K562 (cell line): ENCODE measurements around the gene PLXND1. TPM values are rescaled to one million over a fixed set of nuclear protein-coding genes. Genes with fewer than 3 reads are reported as not detected.

Experiments used
- ATAC-seq: fragments of 200-7000 bp; cut with Tn5 transposase; 3 replicates; pipeline ENCODE4 v1.9.1; 2020; ENCODE audit warnings: moderate library complexity
- BruUV-seq: library from RNA; stranded (reverse); fragments of 400-500 nt; replicated peaks from 2 replicates; lab custom pipeline; 2021; lab: Mats Ljungman, UMichigan
- CTCF ChIA-PET: fragments of 300-600 bp; formaldehyde crosslinking; extraction: SDS; loops from one replicate; lab custom pipeline; 2021; ENCODE audit warnings: low intra/inter-chr PET ratio; lab: Yijun Ruan, JAX
- POLR2A ChIA-PET: fragments of 300-600, 350-650 bp; sonication (Branson Sonifier 250); formaldehyde crosslinking; extraction: SDS; loops from one replicate; lab custom pipeline; 2021; ENCODE audit warnings: antibody characterized with exemption, inconsistent platforms; lab: Yijun Ruan, JAX
- DNase-seq, 4 experiments: peaks; one replicate each; pipeline versions ENCODE4 v3.0.0 to v3.0.0-alpha.2; 2011 to 2018; ENCODE audit warnings: low spot score in 3 of 4, mixed read lengths in 3 of 4; ENCODE audit errors: extremely low read depth in 1 of 4
- FAIRE-seq: peaks from 2 replicates; lab custom pipeline; 2011; peaks lifted over from hg19 to GRCh38; lab: Jason Lieb, UNC
- H2AFZ ChIP-seq: 2 replicates; pipeline ENCODE4 v1.6.0; 2011; ENCODE audit warnings: low read depth, low read length, control low read depth, inconsistent platforms
- H3K27ac ChIP-seq: fragments of 200-600 bp; 3 replicates; pipeline ENCODE4 v1.8.0; 2011; ENCODE audit warnings: low read depth, mild to moderate bottlenecking, control low read depth, inconsistent platforms, low read length, moderate library complexity, mixed read lengths; ENCODE audit errors: extremely low read depth
- H3K27me3 ChIP-seq, 2 experiments: fragments of 300-600 bp in 1 of 2; 2 replicates in 1 of 2; 3 replicates in 1 of 2; pipeline versions ENCODE4 v1.6.0 to v1.8.0; 2011; ENCODE audit warnings: inconsistent platforms in 2 of 2, low read length in 2 of 2, mild to moderate bottlenecking in 1 of 2, mixed read lengths in 1 of 2, moderate library complexity in 1 of 2; ENCODE audit not compliant: control insufficient read depth in 2 of 2, insufficient read depth in 2 of 2
- H3K36me3 ChIP-seq: fragments of 300-600 bp; 3 replicates; pipeline ENCODE4 v1.8.0; 2011; ENCODE audit warnings: mild to moderate bottlenecking, low read length, inconsistent platforms; ENCODE audit not compliant: control insufficient read depth, insufficient read depth
- H3K4me1 ChIP-seq, 2 experiments: fragments of 200-600 bp in 1 of 2; replicated peaks in 1 of 2; 2 replicates in 1 of 2; 3 replicates in 1 of 2; pipeline versions ENCODE4 v1.5.1 to v1.8.0; 2011; ENCODE audit warnings: inconsistent platforms in 2 of 2, low read length in 2 of 2, mild to moderate bottlenecking in 1 of 2, mixed read lengths in 1 of 2, moderate library complexity in 1 of 2; ENCODE audit not compliant: control insufficient read depth in 2 of 2, insufficient read depth in 2 of 2
- H3K4me2 ChIP-seq: 2 replicates; pipeline ENCODE4 v1.6.1; 2011; ENCODE audit warnings: low read length, control low read depth, inconsistent platforms, mixed read lengths; ENCODE audit not compliant: insufficient read depth
- H3K4me3 ChIP-seq: fragments of 200-600 bp; sonication (generic), shearing (Covaris generic); 2 replicates; pipeline ENCODE4 v1.5.1; 2016; ENCODE audit warnings: control low read depth, inconsistent platforms
- H3K79me2 ChIP-seq: fragments of 200-600 bp; 3 replicates; pipeline ENCODE4 v1.8.0; 2011; ENCODE audit warnings: low read length, inconsistent platforms; ENCODE audit not compliant: control insufficient read depth, insufficient read depth
- H3K9ac ChIP-seq, 2 experiments: 2 replicates each; pipeline versions ENCODE4 v1.6.0 to v1.6.1; 2011; ENCODE audit warnings: low read depth in 2 of 2, low read length in 2 of 2, control low read depth in 1 of 2, inconsistent platforms in 1 of 2, mild to moderate bottlenecking in 1 of 2, mixed read lengths in 1 of 2; ENCODE audit not compliant: insufficient read depth in 1 of 2
- H3K9me1 ChIP-seq: one replicate; pipeline ENCODE4 v1.6.0; 2011; ENCODE audit warnings: inconsistent platforms, mild to moderate bottlenecking, low read length, moderate library complexity; ENCODE audit not compliant: control insufficient read depth, insufficient read depth
- H3K9me3 ChIP-seq: replicated peaks from 2 replicates; pipeline ENCODE4 v1.5.1; 2011; ENCODE audit warnings: low read depth, low read length, inconsistent platforms; ENCODE audit not compliant: control insufficient read depth, insufficient read depth
- H4K20me1 ChIP-seq: replicated peaks from 2 replicates; pipeline ENCODE4 v1.6.1; 2011; ENCODE audit warnings: low read length, inconsistent platforms, mixed read lengths; ENCODE audit not compliant: control insufficient read depth, insufficient read depth
- BACH1 ChIP-seq: fragments of 200-800 bp; sonication (Bioruptor generic); IDR thresholded peaks from 2 replicates; pipeline ENCODE4 v1.6.1; 2016; ENCODE audit warnings: missing genetic modification characterization, missing compliant biosample characterization
- BRF1 ChIP-seq: IDR thresholded peaks from 3 replicates; pipeline ENCODE4 v1.6.1; 2011; ENCODE audit warnings: borderline replicate concordance, mild to moderate bottlenecking; ENCODE audit not compliant: insufficient read length; ENCODE audit errors: extremely low read depth
- HDAC1 ChIP-seq, 2 experiments: fragments of 450-650 bp; IDR thresholded peaks; 2 replicates each; pipeline ENCODE4 v1.6.1; 2016 to 2017; ENCODE audit warnings: inconsistent platforms in 1 of 2, mild to moderate bottlenecking in 1 of 2, moderate library complexity in 1 of 2
- HSF4 ChIP-seq: fragments of 250-450 bp; sonication (Bioruptor Pico); IDR thresholded peaks from 2 replicates; pipeline ENCODE4 v2.1.2; 2022; ENCODE audit warnings: mild to moderate bottlenecking, moderate library complexity, borderline replicate concordance
- ID3 ChIP-seq, 2 experiments: fragments of 250-450 bp in 1 of 2; fragments of 450-650 bp in 1 of 2; sonication (Bioruptor Pico) in 1 of 2; IDR thresholded peaks; 2 replicates each; pipeline versions ENCODE4 v1.6.1 to v1.8.0; 2016 to 2021; ENCODE audit warnings: mild to moderate bottlenecking in 2 of 2, moderate library complexity in 2 of 2, missing compliant biosample characterization in 1 of 2, missing genetic modification characterization in 1 of 2
- IFI16 ChIP-seq: fragments of 250-450 bp; sonication (Bioruptor Pico); IDR thresholded peaks from 2 replicates; pipeline ENCODE4 v2.1.2; 2022; ENCODE audit warnings: mild to moderate bottlenecking, inconsistent platforms
- LCOR ChIP-seq: sonication (generic); formaldehyde crosslinking; IDR thresholded peaks from 2 replicates; pipeline ENCODE4 v1.8.0; 2022; ENCODE audit warnings: mild to moderate bottlenecking, missing genetic modification reagents
- MBD2 ChIP-seq: sonication (generic); IDR thresholded peaks from 2 replicates; pipeline ENCODE4 v1.6.1; 2016; ENCODE audit warnings: low read depth, borderline replicate concordance
- MLLT1 ChIP-seq, 2 experiments: fragments of 450-650 bp; IDR thresholded peaks; 2 replicates each; pipeline ENCODE4 v1.6.1; 2016
- NONO ChIP-seq, 2 experiments: fragments of 200-400 bp in 1 of 2; fragments of 450-650 bp in 1 of 2; formaldehyde crosslinking in 1 of 2; IDR thresholded peaks; 2 replicates each; pipeline ENCODE4 v1.6.1; 2017; ENCODE audit warnings: low read depth in 2 of 2, mild to moderate bottlenecking in 2 of 2, moderate library complexity in 2 of 2, low read length in 1 of 2
- NR0B1 ChIP-seq: fragments of 450-650 bp; IDR thresholded peaks from one replicate; pipeline ENCODE4 v1.6.1; 2018; ENCODE audit warnings: mild to moderate bottlenecking, moderate library complexity; ENCODE audit not compliant: partially characterized antibody
- RNF2 ChIP-seq: sonication (generic); IDR thresholded peaks from 2 replicates; pipeline ENCODE4 v1.6.1; 2016
- SFPQ ChIP-seq: fragments of 200-400 bp; formaldehyde crosslinking; IDR thresholded peaks from 2 replicates; pipeline ENCODE4 v1.6.1; 2017; ENCODE audit warnings: mild to moderate bottlenecking, low read depth, low read length, moderate library complexity
- ZC3H11A ChIP-seq: IDR thresholded peaks from 2 replicates; pipeline ENCODE4 v1.6.1; 2012; ENCODE audit warnings: low read depth, low read length, improper control_type of control experiment
- ZNF507 ChIP-seq: conservative IDR thresholded peaks from 2 replicates; pipeline ENCODE4 v1.6.1; 2017; ENCODE audit warnings: missing genetic modification characterization, missing compliant biosample characterization
- ZNF512 ChIP-seq: IDR thresholded peaks from 2 replicates; pipeline ENCODE4 v1.6.1; 2016; ENCODE audit warnings: missing genetic modification characterization, missing compliant biosample characterization
- ZSCAN29 ChIP-seq: fragments of 450-650 bp; IDR thresholded peaks from 2 replicates; pipeline ENCODE4 v1.6.1; 2017
- WGBS: fragments of 100-300 bp; shearing (Covaris generic); methylation state at CpG from one replicate; pipeline ENCODE4 v1.1.6; 2016; ENCODE audit warnings: low coverage, mixed read lengths; ENCODE audit not compliant: insufficient coverage; ENCODE audit errors: missing lambda C conversion rate; 5-methylcytosine and 5-hydroxymethylcytosine counted together
- in situ Hi-C: fragments of 300-500 bp; cut with MboI; formaldehyde crosslinking; loops from 4 replicates; pipeline ENCODE4 v1.15.0; 2018; ENCODE audit warnings: inconsistent platforms, mixed read lengths
- intact Hi-C: fragments of 100-400 bp; cut with micrococcal nuclease; formaldehyde crosslinking; loops from 2 replicates; pipeline ENCODE4 v1.14.2; 2022
- polyA plus RNA-seq, 8 experiments: library from polyadenylated mRNA; depleted of rRNA in 4 of 8; stranded (reverse) in 5 of 8; unstranded in 3 of 8; fragments of >200 nt; fragmentation: Nextera tagmentation in 2 of 8; fragmentation: Illumina TruSeq in 1 of 8; extraction: Ambion mirVana in 2 of 8; extraction: Trizol in 1 of 8; gene quantifications; 2 replicates each; pipeline versions ENCODE4 v1.2.1 to v1.2.3, GENCODE V29; 2011 to 2014; ENCODE audit warnings: inconsistent platforms in 1 of 8, missing spikeins in 1 of 8
- total RNA-seq, 7 experiments: library from RNA; depleted of rRNA in 6 of 7; stranded (reverse); fragments of >200 nt in 6 of 7; fragmentation: Illumina TruSeq in 2 of 7; extraction: Trizol in 2 of 7; gene quantifications; 2 replicates each; pipeline versions ENCODE4 v1.2.1 to v1.2.3, GENCODE V29; 2011 to 2021; ENCODE audit warnings: low replicate concordance in 1 of 7

The PLXND1 gene
- total and polyA plus RNA-seq, 9 of the 15 experiments (the other 6 are each of a cell fraction or from before 2014, with no cell fraction given), result 0.34 to 28.8 (median 14.0) TPM

- intact Hi-C loops, result no loop called here
- DNase-seq, result no peak
- Histone ChIP-seq H3K9ac (no peak overlapping the region), H3K36me3 (no peaks in the 10 kb centered on the region), H3K4me3 (no peak overlapping the region), H3K9me1 (no peaks in the 10 kb centered on the region), H4K20me1 (no peaks in the 10 kb centered on the region), H3K4me1 (peaks cover 0 to 4% of the 10 kb centered on the region in 2 experiments; a peak in 2 of 5 replicates), H3K27me3 (peaks cover 1 to 11% of the 10 kb centered on the region in 2 experiments; a peak in 2 of 5 replicates), H3K27ac (no peak overlapping the region), H3K9me3 (no peaks in the 10 kb centered on the region), H3K79me2 (no peaks in the 10 kb centered on the region), H3K4me2 (no peak overlapping the region), H2AFZ (no peak overlapping the region)
- no peak for FAIRE-seq
- 0% methylated on average over 1 of the region's 3 CpGs for WGBS
- ATAC-seq, result no peak
- BruUV-seq, result no TSS peak
- ChIA-PET POLR2A (no interaction called here), CTCF (no interaction called here)
- in situ Hi-C loops, result no loop called here
- TF ChIP-seq HSF4 (no peak), ZNF512 (tag) (no peak), LCOR (CRISPR knock-in tag) (no peak), IFI16 (CRISPR knock-in tag) (no peak), ID3 (CRISPR knock-in tag; IDR thresholded peaks at IDR 0.05) (no peak), ID3 (tag; IDR thresholded peaks at IDR 0.05) (no peak), BACH1 (tag) (no peak), NONO (IDR thresholded peaks at IDR 0.05; ENCODE audit: low read depth in 2 of 2, low read length in 1 of 2) (no peak), HDAC1 (IDR thresholded peaks at IDR 0.05) (no peak), BRF1 (no peak), SFPQ (no peak), NR0B1 (no peak), ZSCAN29 (no peak), MLLT1 (IDR thresholded peaks at IDR 0.05) (no peak), RNF2 (no peak), ZC3H11A (no peak), ZNF507 (tag) (no peak), MBD2 (no peak)
Measured at GRCh38 chr3:129536804-129537203, 69.7 kb downstream of the PLXND1 start.
